ENCODE results near the gene CSRP3.

DNA sequence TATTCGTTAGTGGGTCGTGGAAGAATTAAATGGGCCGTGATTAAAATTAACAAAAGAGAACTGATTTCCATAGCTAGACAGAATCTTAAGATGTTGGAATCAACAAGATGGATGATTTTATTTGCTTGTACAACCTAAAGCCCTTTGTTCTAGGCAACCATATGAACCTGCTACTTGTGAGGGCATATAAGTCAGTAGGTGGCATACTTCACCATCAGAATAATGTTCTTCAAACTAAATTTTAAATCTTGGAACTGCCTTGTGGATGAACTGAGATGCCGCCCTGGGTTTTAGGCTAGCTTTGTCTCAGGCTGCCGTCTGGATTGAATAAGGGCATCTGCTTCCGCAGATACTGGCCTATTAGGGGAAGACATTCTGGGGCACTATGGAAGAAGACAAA, 40.9 kb downstream of the CSRP3 start:
- TF ChIP-seq, protein P1, sequence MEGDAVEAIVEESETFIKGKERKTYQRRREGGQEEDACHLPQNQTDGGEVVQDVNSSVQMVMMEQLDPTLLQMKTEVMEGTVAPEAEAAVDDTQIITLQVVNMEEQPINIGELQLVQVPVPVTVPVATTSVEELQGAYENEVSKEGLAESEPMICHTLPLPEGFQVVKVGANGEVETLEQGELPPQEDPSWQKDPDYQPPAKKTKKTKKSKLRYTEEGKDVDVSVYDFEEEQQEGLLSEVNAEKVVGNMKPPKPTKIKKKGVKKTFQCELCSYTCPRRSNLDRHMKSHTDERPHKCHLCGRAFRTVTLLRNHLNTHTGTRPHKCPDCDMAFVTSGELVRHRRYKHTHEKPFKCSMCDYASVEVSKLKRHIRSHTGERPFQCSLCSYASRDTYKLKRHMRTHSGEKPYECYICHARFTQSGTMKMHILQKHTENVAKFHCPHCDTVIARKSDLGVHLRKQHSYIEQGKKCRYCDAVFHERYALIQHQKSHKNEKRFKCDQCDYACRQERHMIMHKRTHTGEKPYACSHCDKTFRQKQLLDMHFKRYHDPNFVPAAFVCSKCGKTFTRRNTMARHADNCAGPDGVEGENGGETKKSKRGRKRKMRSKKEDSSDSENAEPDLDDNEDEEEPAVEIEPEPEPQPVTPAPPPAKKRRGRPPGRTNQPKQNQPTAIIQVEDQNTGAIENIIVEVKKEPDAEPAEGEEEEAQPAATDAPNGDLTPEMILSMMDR (IDR thresholded peaks at IDR 0.05) = no peak
- TF ChIP-seq POLR2A (IDR thresholded peaks at IDR 0.05) = no peak
